Activated gamma-delta T cell (primary cell): ENCODE results near the gene CLIC3.

Experiments
- DNase-seq: peaks from one replicate; lab custom pipeline; 2025; lab: John Stamatoyannopoulos, UW

The CLIC3 gene

DNA sequence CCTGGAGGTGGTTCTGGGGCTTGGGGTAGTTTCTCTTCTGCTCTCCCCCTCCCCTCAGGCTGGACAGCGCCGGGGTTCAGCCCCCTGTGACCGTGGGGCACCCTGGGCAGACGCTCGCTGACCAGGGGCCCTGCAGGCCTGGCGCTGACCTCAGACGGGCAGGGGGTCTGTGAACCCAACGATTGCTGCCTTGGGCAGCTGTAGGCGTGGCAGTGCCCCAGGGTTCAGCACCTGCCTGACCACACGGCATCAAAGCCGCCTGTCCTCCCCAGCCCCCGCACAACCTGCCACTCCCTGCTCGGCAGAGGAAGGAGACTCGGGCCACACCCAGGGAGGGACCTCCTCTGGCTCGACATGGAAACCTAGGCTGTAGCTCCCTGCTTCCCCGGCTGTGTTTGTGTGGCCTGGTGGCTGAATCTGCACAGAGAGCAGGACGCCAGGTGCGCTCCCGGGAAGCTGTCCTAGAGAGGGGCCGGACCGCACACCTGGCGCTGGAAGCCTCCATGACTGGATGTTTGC, 32.1 kb downstream of the CLIC3 start:
- no peak for DNase-seq

DNA sequence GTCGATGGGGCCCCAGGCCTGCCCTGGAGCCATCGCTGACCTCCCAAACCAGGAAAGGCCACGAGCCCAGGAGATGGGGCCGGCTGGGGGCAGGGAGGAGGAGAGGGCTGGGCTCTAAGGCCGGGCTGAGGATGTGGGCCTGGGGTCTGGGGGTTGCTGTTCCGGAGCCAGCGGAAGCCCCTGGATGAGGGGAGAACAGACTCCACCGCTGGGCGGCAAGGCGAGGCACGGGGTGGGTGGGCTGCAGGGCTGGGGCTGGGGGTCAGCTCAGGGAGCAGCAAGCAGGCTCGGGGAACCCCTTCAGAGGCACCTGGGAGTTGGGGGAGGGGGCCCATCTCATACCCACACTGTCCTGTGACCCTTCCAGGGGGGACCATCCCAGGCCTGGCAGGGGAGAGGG, 32.6 kb downstream of the CLIC3 start:
- no peak for DNase-seq

DNA sequence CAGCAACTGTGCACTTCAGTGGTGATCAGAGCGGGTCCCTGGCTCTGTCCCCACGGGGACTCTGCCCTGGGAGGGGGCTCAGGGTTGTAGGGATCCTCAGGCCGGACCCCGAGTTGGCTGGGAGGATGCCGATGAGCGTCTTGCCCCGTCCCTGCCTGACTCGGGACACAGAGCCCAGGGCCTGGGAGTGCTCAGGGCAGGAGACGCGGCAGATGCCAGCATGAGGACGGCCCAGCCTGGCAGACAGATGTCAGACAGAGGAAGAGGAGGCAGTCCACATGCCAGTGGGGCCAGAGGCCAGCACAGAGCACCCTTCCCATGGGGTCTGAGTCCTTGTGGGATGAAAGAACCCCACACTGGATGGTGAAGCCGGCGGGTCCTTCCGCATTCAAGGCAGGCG, 33.0 kb downstream of the CLIC3 start:
- no peak for DNase-seq

DNA sequence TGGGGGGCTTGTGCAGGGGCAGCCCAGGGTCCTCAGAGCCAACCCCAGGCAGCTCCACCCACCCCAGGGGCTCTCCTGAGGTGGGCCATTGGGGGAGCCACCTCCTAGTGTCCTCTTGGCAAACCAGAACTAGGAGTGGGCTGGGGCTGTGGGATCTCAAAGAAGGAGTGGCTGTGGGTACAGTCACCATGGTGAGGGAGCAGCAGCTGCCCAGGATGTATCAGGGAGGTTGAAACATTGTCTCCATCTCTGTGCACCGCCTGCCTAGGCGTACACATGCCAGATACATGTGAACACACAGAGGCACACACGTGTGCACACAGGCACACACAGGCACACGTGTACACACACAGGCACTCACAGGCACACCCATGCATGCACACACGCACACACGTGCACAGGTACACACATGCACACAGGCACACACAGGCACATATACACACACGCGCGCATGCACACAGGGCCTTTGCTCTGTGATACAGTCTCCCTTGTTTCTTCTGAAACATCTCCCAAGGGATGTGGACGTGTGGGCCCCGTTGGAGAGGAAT, 33.6 kb downstream of the CLIC3 start:
- no peak for DNase-seq

DNA sequence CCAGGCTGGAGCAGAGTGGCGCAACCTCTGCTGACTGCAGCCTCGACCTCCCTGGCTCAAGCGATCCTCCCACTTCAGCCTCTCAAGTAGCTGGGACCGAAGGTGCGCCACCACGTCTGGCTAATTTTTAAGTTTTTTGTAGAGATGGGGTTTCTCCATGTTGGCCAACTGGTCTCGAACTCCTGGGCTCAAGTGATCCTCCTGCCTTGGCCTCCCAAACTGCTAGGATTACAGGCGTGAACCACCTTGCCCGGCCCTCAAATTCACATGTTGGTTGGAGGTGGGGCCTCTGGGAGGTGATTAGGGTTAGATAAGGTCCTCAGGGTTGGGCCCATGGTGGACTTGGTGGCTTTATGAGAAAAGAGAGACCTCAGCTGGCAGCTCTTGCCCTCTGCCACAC, 34.2 kb downstream of the CLIC3 start:
- DNase-seq: no peak

DNA sequence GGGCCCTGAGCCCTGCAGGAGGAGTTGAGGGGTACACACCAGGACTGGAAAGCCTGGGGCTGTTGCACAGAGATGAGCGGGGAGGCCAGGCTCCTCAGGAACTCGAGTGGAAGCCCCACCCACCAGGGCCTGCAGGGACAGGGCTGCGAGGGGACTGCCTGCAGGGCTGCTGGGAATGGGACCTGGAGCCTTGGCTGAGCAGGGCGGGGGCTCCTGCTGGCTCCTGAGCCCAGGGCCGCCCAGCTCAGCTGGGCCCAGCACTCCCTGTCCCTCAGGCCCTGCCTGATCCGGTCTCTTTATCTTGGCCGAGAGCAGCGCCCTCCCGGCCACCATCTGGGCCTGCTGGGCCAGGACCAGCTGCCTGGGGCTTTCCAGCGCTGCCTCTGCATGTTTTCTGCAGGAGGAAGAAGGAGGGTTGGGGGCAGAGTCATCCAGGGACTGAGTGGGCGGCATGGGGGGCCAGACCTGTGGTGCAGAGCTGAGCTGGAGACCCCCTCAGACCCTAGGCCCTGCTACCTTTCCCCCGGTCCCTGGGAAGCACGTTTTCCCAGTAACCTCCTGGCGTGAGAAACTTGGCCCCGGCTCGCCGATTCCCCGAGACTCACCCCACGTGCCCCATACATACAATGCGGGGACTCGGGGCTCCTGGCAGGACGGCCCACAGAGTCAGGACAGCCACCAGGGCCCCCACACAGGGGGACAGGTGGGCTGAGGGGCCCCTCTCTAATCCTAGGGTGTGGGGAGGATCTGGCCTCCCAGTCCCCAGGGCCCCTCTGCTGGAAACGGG, 34.9 kb downstream of the CLIC3 start:
- no peak for DNase-seq

DNA sequence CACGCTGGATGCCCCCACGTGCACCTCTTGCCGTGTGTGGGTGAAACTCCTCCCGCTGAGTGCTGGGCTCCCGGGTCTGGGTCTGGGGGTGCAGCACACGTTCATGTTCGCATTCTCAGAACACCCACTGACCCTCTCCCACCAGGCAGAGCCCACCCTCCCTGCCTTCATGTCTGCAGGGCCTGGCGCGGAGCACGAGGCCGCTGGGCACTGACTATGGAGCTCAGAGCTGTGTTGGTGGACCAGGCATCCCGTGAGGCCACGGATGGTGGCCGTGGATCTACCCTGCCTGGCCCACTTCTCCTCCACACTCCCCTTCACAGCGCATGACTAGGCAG, 35.5 kb downstream of the CLIC3 start:
- no peak for DNase-seq

DNA sequence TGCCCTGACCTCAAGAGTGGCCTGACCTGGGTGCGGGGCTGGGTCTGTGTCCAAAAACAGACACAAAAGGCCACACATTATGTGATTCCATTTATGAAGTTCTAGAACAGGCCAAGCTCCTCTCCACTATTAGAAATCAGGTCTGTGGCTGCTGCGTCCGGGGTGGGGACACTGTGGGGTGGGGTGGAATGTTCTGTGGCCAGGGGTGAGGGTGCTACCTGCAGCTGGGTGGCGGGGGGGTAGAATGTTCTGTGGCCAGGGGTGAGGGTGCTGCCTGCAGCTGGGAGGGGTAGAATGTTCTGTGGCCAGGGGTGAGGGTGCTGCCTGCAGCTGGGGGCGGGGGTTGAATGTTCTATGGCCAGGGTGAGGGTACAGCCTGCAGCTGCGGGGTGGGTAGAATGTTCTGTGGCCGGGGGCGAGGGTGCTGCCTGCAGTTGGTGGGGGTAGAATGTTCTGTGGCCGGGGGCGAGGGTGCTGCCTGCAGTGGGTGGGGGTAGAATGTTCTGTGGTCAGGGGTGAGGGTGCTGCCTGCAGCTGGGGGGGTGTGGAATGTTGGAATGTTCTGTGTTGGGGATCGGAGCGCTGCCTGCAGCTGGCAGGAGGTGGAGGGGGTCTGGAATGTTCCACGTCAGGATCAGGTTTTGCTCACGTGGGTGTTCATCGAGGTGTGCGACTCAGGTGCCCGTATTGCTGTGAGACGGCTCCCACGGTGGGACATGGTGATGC, 36.0 kb downstream of the CLIC3 start:
- DNase-seq: peak; percentile 38

DNA sequence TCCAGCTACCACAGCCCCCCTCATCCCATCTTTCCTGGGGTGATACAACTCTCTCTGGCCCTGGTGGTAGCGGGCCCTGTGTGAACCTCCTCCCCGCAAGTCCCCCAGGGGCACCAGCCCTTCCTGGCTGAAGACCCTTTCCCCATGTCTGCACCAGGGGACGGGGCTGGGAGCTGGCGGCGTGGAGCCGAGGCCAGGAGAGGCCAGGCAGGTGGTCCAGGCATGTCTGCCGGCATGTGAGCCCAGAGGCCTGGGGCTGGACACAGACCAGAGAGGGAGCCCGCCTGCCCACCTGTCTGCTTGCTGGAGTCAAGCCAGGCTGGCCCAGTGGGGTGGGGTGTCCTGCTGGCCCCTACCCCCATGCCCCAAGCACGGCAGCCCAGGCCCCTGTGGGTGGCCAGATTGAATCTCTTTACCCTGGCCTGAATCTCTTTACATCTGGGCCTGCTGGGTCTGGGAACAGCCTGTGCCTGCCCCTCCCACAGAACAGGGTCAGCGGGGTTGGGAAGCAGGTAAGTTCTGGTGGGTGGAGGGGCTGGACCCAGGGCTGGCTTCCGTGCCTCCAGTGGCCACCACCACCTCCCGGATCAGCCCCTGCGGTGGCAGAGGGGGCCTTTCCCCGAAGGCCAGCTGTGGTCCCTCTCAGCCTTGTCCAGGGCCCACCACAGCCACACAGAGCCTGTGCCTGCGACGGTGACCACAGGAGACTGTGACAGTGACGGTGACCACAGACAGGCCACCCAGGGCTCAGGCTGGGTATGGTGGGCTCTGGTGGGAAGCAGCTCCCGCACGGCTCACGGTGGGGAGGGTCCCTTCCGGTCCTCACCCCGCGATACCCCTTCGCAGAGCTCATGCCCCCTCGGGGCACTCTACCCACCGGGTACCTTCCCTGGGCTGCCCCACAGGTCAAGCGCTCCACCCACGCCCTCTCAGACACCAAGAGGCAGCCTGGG, 37.2 kb downstream of the CLIC3 start:
- no peak for DNase-seq

DNA sequence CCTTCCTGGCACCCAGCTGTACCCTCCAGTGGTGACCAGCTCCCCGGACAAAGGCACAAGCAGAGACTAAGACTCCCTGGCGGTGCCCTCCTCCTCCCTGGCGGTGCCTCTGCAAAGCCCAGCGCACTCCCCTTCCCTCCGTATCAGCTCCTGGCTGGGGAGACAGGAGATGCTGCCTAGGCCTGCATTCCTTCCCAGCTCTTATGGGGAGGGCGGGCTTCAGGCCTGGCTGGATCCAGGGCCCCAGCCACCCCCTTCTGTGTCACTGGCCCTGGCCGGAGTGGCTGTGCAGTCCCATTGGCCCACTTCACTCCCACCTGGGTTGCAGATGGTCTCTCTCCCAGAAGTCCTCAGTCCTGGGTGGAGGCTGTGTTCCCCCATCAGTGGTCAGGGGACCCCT, 37.9 kb downstream of the CLIC3 start:
- DNase-seq: no peak

DNA sequence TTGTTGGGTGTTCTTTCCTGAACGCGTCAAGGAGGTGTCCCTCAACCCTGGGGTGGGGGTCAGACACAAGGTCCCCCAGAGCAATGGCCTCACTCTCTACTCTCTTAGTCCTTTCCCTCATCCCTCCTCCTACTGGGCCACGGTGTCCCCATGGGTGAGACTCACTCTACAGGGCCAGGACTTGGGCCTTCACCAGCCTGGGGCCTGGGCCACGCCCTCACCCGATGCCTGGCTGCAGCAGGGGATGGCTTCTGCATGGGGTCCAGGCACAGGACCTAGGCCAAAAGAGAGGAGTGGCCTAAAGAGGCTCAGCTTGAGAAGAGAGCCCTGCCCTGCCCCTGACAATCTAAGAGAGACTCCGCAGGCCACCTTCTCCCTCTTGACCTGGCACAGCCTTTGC, 38.5 kb downstream of the CLIC3 start:
- DNase-seq: no peak

DNA sequence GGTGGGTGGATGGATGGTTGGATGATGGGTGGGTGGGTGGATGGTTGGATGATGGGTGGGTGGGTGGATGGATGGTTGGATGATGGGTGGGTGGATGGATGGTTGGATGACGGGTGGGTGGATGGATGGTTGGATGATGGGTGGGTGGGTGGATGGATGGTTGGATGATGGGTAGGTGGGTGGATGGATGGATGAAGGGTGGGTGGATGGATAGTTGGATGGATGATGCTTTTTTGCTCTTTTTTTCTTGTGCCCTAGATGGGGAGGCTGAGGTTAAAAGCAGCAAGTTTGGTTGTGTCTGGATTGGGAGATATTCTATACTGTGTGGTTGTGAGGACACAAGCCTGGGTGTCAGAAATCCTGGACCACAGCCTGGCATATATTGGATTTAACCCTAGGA, 38.9 kb downstream of the CLIC3 start:
- no peak for DNase-seq

DNA sequence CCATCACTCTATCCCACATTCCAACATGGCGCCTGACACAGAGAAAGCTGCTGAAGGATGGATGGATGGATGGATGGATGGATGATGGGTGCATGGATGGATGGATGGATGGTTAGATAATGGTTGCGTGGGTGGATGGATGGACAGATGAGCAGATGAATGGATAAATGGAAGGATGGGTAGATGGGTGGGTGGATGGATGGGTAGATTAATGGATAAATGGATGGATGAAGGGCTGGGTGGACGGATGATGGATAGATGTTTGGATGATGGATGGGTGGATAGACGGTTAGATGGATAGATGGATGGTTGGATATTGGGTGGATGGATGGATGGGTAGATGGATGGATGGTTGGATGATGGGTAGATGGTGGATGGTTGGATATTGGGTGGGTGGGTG, 39.8 kb downstream of the CLIC3 start:
- no peak for DNase-seq

DNA sequence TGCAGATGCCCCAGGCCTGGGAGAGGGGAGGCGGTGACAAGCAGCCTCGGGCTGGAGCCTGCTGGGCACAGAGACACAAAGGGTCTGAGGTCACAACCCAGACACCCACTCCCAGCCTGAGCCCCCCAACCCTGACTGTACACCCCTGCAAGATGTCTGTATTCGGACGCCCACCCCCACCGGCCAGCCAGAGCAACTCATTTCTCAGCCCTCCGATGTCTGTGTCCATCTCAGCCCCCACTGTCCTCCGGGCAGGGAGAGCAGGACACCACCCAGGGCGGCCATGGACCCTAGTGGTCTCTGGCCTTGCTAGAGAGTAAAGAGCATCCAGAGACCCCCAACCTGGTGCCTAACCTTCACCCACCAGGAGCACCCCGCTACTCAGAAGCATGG, 40.4 kb downstream of the CLIC3 start:
- no peak for DNase-seq

DNA sequence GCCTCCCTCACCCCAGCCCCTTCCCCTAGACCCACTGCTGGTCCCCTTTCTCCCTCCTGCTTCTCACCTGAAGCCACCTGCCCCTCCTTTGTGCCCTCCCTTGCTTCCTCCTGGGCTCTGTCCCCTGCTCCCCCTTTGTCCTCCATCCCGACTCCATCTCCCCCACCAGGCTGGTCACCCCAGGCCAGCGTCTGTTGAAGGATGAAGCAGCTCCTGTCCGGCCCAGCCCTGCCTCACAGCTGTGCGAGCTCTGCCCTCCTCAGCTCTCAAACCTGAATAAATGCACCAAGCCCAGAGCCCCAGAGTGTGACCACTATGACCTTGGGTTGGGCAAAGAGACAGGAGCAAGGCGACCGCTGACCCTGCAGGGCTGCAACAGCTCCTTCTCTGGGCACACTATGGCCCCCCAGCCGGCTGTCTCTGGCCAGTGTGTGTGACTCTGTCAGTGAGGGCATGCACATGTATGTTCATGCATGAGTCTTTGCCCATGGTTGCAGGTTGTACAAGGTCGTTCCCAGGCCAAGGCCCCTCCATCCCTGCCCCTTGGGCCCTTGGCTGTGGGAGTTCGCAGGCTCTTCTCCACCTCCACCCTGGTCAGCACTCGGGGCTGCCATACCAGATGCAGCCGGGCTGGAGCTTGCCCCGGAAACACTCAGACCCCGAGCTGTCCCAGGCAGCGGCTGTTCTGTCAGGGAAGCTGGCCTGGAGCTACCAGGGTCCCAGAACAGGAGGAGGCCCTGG, 41.0 kb downstream of the CLIC3 start:
- no peak for DNase-seq

DNA sequence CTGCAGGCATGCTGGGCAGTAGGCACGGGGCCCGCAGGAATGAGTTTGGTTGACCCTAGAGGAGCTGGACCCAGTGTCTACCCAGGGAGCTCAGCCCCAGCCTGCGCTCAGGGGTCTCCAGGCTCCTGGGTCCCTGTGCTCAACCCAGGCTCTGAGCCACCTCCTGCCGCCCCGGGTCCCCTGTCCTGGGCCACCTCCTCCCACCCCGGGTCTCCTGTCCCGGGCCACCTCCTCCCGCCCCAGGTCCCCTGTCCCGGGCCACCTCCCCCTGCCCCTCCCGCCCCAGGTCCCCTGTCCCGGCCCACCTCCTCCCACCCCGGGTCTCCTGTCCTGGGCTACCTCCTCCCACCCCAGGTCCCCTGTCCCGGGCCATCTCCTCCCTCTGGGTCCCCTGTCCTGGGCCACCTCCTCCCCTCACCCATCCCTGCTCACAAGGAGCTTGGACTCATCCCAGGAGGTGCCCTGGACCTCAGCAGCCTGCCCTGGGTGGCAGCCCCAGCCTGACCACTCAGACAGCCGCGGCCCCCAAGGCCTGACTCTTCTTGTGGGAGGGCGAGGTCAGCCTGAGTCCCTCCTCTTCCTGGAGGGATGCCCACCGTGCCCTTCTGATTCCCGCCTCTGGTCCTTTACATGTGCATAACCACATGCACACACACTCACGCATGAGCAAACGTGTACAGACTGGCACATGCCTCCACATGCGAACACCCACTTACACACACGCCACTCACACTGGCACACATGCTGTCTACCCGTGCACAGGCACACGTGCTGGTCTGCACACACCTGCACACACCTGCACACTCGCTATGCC, 41.9 kb downstream of the CLIC3 start:
- DNase-seq: no peak

DNA sequence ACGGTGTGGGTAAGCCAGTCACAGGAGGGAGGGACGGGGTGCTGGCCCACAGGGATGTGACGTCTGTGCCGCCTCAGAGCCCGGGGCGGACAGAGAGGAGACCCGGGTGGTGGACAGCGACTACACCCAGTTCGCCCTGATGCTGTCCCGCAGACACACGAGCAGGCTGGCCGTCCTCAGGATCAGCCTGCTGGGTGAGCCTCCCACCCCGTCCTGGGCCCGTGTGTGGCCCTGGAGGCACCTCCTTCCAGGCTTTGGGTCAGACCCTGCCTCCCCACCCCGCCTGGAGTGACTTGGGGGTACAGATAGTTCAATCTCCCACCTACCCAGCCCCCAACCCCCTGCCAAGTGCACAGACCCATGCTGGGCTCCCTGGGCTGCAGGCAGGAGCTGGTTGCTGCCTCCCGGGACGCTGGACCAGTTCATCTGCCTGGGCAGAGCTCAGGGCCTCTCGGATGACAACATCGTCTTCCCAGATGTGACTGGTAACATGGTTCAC, 42.5 kb downstream of the CLIC3 start:
- DNase-seq: no peak

DNA sequence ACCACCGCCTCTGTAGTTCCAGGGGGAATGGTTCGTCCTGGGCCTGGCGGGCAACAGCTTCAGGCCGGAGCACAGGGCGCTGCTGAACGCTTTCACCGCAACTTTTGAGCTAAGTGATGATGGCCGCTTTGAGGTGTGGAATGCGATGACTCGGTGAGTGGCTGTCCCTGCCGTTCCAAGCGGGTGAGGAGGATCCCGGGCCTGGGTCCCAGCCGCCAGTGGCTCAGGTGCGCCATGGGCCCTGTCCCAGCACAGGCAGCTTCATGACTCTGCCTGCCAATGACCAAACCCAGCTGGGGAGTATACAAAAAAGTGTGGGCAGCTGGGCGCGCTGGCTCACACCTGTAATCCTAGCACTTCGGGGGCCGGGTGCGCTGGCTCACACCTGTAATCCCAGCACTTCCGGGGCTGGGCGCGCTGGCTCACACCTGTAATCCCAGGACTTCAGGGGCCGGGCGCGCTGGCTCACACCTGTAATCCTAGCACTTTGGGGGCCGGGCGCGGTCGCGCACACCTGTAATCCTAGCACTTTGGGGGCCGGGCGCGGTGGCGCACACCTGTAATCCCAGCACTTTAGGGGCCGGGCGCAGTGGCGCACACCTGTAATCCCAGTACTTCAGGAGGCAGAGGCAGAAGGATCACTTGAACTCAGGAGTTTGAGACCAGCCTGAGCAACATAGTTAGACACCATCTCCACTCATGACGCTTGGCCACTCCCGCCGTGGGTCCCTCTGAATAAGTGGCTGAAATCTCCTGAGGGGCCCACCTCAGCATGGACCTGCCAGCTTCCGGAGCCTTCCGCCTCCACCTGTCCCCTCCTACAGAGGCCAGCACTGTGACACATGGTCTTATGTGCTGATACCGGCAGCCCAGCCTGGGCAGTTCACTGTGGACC, 43.2 kb downstream of the CLIC3 start:
- no peak for DNase-seq

DNA sequence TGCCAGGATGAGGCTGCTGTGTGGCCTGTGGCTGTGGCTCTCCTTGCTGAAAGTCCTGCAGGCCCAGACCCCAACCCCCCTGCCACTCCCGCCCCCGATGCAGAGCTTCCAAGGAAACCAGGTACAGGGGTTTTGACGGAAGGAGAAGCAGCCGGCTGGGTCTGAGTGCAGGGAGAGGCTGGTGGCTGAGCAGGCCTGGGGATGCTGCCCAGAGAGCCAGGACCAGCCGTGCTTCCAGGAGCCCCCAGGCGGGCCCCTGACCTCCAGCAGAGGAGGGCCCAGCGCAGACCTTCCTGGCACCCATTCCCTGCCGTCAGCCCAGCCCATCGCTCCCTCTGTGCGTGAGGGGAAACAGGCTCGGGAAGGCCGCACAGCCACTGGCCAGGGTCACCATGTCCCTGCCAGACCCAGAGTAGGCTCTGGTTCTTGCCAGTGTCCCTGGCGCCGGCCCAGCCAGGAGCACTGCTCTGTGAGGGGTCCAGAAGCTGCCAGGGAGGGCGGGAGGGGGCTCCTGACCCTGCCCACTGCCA, 44.0 kb downstream of the CLIC3 start:
- DNase-seq: no peak
